T-helper 1 cell (primary cell): ENCODE results near the gene C1orf198.

Experiments used
- DNase-seq, 5 donors: peaks; one replicate each; pipeline ENCODE4 v3.0.0-alpha.2; 2012 to 2020

The C1orf198 gene

DNA sequence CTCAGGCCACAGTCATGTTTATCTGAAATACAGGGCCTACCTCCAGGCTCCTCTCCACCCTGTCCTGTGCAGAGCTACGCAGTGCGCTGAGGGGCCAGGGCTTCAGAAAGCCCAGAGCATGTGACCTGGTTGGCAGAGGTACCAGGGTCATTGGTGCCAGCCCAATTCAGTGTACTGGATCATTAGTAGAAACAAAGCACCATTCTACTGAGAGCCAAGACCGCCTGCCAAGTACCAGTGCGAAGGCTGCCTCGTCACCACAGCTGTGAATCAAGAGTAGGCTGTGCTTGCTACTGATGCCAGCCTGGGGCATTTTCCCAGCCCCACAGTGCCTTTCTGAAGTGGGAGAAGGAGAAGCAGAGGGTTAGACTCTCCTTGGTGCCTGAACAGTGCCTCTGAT, 61.3 kb downstream of the C1orf198 start:
- no peak for DNase-seq

- DNase-seq, result no peak
These were observed 61.8 kb downstream of the C1orf198 start for GRCh38 chr1:230806552-230806951.

- DNase-seq, result no peak
These were observed 63.9 kb downstream of the C1orf198 start for GRCh38 chr1:230804396-230804795.

- no peak for DNase-seq
These were observed 67.2 kb downstream of the C1orf198 start for GRCh38 chr1:230800891-230801840.

DNA sequence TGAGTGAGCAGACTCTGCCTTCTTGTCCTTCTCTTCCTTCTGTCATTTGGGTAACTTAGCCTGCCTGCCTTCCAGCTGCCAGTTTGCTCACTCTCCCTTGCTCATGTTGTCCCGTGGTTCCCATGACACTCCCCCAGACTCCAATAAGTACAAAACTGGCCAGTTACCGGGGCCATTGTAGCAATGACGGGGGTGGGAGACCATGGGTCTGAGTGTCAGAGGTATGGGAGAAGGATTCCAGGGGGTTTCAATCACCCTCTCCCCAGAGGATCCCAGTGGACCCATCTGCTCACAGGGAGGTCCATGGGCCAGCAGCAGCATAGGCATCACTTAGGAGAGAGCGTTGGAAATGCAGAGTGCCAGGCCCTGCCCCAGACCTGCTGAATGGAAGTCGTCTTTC, 69.8 kb downstream of the C1orf198 start:
- DNase-seq, result no peak

- DNase-seq, result no peak
These were observed 70.4 kb downstream of the C1orf198 start for GRCh38 chr1:230797942-230798365.

- DNase-seq, result no peak
These were observed 70.9 kb downstream of the C1orf198 start for GRCh38 chr1:230797376-230797920.

- DNase-seq, result no peak
These were observed 71.7 kb downstream of the C1orf198 start for GRCh38 chr1:230796626-230797025.

GRCh38 chr1:230794871-230795605, 73.3 kb downstream of the C1orf198 start:
- DNase-seq, result no peak

GRCh38 chr1:230794431-230794830, 73.9 kb downstream of the C1orf198 start:
- no peak for DNase-seq

- no peak for DNase-seq
These were observed 74.9 kb downstream of the C1orf198 start for GRCh38 chr1:230793463-230793745.

DNA sequence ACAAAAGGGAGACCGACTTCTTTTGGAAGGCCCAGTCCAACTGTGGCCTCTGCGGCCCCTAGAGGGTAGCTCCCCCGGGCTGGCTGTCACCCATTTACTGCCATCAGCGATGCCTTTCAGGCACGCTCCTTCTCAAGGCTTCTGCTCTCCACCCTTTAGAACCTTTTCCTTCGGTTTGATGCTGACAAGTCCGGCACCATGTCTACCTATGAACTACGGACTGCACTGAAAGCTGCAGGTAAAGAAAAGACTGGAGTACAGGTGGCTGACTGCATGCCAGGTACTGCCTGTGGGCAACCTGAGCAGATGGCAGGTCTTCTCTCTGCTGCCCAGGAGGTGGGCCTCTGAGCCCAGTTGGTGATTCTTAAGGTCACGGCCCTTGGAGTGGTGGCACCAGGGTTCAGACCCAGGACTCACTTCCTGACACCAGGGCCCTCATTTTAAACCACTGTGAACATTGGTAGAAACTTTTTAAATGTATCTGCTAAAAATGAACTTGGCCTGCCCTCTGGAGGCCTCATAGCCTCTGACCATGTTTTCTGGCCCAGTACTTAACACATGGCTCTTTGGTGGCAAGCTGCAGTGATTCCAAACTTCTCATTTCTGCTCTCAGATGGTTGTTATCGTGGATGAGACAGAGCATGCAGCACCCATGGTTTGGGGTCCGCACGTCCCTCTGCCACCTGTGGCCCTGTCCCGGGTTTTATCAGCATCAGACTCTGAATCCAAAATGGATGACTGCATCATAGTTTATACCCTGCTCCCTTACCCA, 75.4 kb downstream of the C1orf198 start:
- no peak for DNase-seq

DNA sequence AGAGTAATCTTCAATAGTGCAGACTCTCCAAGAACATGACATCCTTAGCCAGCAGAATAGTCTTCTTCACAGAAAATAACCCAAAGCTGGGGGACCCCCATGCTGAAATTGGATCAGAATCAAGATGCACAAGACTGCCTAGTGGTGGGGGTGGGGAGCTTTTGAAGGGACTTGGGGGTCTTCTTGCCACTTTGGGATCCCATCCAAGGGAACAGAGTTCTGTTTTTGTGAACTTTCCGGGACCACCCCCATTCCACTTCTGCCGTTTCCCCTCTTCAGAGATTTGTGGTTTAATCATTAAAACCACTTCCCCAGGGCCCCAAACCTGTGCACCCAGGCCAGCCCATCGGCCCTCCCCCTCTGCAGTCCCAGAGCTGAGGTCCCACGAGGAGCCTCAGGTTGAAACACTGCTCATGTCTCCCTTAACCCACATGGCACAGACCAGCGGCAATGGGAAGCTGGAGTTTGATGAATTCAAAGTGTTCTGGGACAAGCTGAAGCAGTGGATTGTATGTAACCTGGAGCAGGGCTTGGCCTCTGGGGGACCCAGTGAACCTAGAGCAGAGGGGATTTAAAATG, 76.2 kb downstream of the C1orf198 start:
- no peak for DNase-seq

DNA sequence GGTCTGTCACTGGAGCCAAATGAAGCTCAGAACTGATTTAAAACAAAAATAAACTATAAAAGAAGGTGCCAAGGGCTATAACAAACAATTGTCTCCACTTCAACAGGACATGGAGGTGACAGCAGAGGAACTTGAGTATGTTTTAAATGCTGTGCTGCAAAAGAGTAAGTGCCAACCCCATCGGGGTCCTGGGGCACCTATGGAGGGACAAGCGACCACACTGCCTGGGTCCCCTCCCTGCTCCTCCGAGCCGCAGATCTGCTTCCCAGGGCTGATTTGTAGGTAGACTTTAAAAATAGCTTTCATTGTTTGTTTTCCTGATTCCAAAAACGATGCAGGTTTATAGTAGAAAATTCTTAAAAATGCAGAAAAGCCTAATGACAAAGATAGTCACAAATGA, 78.3 kb downstream of the C1orf198 start:
- no peak for DNase-seq

GRCh38 chr1:230788561-230789275, 79.6 kb downstream of the C1orf198 start:
- DNase-seq, result no peak

DNA sequence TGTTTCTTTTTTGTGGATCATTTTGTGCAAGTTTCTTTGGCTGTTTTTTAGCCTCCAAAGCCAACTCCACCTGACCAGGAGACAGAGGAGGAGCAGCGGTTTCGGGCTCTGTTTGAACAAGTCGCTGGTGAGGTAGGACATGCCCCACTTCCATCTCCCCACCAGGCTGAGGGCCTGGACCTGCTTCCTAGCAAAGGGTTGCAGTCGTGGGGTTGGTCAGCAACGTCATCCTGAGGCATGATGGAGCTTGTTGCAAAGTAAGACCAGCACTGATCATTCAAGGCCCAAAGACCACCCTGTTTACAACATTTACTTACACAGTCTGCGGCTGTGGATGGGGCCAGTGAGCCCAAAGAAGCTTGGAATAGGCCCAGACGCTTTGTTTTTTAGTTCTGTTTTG, 80.8 kb downstream of the C1orf198 start:
- DNase-seq, result no peak
